HG03045 (cell line): ENCODE data around the gene RHOBTB1.
A peak's percentile ranks its signal among the peaks of the same experiment; 100 is the strongest.
"Not testable (repeated sequence)": the region's sequence is repeated elsewhere in the genome, so short reads cannot be mapped to it uniquely, and the experiment has no call there.

ENCODE experiments used
- ATAC-seq: cut with Tn5 transposase; IDR thresholded peaks from one replicate; pipeline ENCODE4 v1.9.1; 2021; ENCODE audit warnings: mild to moderate bottlenecking, moderate library complexity; ENCODE audit not compliant: unreplicated experiment

RHOBTB1 gene

GRCh38 chr10:60944058-60944909 lies at the start of gene RHOBTB1:
TSS of gene RHOBTB1 (minus strand) at chr10:60944185. CDS start at chr10:60911542, 32,643 bp downstream.
- peak; percentile 48 for ATAC-seq

GRCh38 chr10:60992636-60993035 lies 48.7 kb upstream of the RHOBTB1 start:
- ATAC-seq: no peak

GRCh38 chr10:60990663-60991062 lies 46.7 kb upstream of the RHOBTB1 start:
- no peak for ATAC-seq

GRCh38 chr10:60989400-60989876 lies 45.5 kb upstream of the RHOBTB1 start:
- no peak for ATAC-seq

- ATAC-seq: no peak
These were observed 42.8 kb upstream of the RHOBTB1 start for GRCh38 chr10:60986791-60987190.

GRCh38 chr10:60985951-60986350 lies 42.0 kb upstream of the RHOBTB1 start:
- ATAC-seq: no peak

- no peak for ATAC-seq
These were observed 37.0 kb upstream of the RHOBTB1 start for GRCh38 chr10:60980997-60981396.

GRCh38 chr10:60979667-60980104 lies 35.7 kb upstream of the RHOBTB1 start:
- ATAC-seq: no peak

- no peak for ATAC-seq
These were observed 34.5 kb upstream of the RHOBTB1 start for GRCh38 chr10:60978287-60979115.

- no peak for ATAC-seq
These were observed 33.5 kb upstream of the RHOBTB1 start for GRCh38 chr10:60977161-60978122.

- no peak for ATAC-seq
These were observed 32.7 kb upstream of the RHOBTB1 start for GRCh38 chr10:60976687-60977086.

GRCh38 chr10:60975716-60976115 lies 31.7 kb upstream of the RHOBTB1 start:
- ATAC-seq: no peak

GRCh38 chr10:60974463-60975149 lies 30.6 kb upstream of the RHOBTB1 start:
- no peak for ATAC-seq

- no peak for ATAC-seq
These were observed 29.1 kb upstream of the RHOBTB1 start for GRCh38 chr10:60973086-60973485.

- not testable (repeated sequence) for ATAC-seq
These were observed 28.2 kb upstream of the RHOBTB1 start for GRCh38 chr10:60972181-60972580.

- ATAC-seq: no peak
These were observed 26.5 kb upstream of the RHOBTB1 start for GRCh38 chr10:60970526-60970925.

GRCh38 chr10:60968504-60968903 lies 24.5 kb upstream of the RHOBTB1 start:
- ATAC-seq: no peak

- ATAC-seq: no peak
These were observed 24.0 kb upstream of the RHOBTB1 start for GRCh38 chr10:60967854-60968484.

GRCh38 chr10:60967260-60967659 lies 23.3 kb upstream of the RHOBTB1 start:
- ATAC-seq: no peak
